Suprapubic skin (tissue), 4 donors: ENCODE data around the gene LASP1.

ENCODE experiments used
- EP300 ChIP-seq: sonication (generic); formaldehyde crosslinking; IDR thresholded peaks from one replicate; pipeline ENCODE4 v1.6.1; 2017; ENCODE audit warnings: antibody characterized with exemption
- POLR2A ChIP-seq, 2 donors: fragments of 450-650 bp; IDR thresholded peaks; one replicate each; pipeline ENCODE4 v1.6.1; 2017; ENCODE audit warnings: antibody characterized with exemption in 2 of 2, mild to moderate bottlenecking in 2 of 2, moderate library complexity in 2 of 2
- POLR2AphosphoS5 ChIP-seq, 3 donors: sonication (generic); formaldehyde crosslinking; IDR thresholded peaks; one replicate each; pipeline ENCODE4 v1.6.1; 2017; ENCODE audit warnings: antibody characterized with exemption in 3 of 3
- TF ChIP-seq, protein P1 (sequence below), 2 donors: fragments of 200-600 bp in 1 of 2; fragments of 450-650 bp in 1 of 2; sonication (generic) in 1 of 2; IDR thresholded peaks; one replicate each; pipeline ENCODE4 v1.5.1; 2016 to 2019; ENCODE audit warnings: antibody characterized with exemption in 2 of 2, mild to moderate bottlenecking in 1 of 2, moderate library complexity in 1 of 2

DNA sequence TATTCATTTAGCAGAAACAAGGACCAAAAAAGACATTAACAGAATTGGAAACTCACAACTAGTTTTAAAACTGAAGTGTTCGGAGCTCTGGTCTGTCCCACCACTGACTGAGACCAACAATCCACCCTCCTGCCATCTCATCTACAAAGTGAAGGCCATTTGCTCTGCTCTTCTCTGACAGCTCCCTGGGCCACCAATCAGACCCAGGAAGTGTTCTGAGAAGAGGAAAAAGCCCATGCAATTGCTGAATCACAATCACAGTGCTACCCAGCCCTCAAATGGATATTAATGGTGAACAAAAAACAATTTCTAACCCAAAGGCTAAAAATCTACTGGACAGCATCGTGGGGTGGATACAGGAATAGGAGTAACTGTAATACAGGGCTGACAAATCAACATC, 18.4 kb upstream of the LASP1 start:
- no peak for TF ChIP-seq POLR2A (IDR thresholded peaks at IDR 0.05)
- TF ChIP-seq, protein P1, sequence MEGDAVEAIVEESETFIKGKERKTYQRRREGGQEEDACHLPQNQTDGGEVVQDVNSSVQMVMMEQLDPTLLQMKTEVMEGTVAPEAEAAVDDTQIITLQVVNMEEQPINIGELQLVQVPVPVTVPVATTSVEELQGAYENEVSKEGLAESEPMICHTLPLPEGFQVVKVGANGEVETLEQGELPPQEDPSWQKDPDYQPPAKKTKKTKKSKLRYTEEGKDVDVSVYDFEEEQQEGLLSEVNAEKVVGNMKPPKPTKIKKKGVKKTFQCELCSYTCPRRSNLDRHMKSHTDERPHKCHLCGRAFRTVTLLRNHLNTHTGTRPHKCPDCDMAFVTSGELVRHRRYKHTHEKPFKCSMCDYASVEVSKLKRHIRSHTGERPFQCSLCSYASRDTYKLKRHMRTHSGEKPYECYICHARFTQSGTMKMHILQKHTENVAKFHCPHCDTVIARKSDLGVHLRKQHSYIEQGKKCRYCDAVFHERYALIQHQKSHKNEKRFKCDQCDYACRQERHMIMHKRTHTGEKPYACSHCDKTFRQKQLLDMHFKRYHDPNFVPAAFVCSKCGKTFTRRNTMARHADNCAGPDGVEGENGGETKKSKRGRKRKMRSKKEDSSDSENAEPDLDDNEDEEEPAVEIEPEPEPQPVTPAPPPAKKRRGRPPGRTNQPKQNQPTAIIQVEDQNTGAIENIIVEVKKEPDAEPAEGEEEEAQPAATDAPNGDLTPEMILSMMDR (IDR thresholded peaks at IDR 0.05): no peak
- TF ChIP-seq EP300: no peak
- TF ChIP-seq POLR2AphosphoS5 (IDR thresholded peaks at IDR 0.05): no peak
